NCI-H2227 treated with DMSO at 0.1 percent for 48 hours (cell line): ENCODE measurements around the gene DCAF15.

Experiments
- DNase-seq: peaks from one replicate; lab custom pipeline; 2025; lab: John Stamatoyannopoulos, UW

The DCAF15 gene

DNA sequence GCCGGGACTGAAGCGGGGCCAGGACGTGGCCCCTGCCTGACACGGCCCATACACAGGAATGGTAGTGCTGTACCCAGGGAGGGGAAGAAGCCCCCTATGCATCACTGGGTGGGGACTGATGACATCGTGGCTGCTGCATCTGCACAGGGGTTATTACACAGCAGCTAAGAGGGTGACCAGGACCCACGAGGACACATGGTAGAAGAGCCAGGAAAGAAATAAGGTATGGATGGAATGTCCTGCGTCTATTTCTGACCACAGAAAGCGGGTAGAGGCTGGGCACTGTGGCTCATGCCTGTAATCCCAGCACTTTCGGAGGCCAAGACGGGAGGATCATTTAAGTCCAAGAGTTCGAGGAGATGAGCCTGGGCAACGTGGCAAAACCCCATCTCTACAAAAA lies 24.1 kb downstream of the DCAF15 start:
- DNase-seq = no peak

DNA sequence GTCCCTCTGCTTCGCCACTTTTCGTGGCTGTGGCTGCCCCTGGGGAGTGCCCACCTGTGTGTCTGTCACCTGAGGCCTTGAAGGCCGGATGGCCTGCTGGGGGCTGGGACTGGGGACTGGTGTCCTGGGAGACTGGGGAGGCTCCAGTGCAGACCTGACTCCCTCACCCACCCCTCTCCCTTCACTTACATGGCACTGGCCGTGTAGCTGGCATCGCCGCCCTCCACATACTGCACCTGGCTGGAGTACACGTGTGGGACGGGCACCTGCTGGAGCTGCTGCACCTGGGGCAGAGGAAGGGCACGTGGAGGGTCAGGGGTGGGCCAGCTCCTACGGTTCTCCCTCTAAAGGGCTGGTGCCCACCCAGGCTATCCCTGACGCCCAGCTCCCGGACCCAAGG lies 25.5 kb downstream of the DCAF15 start:
- DNase-seq = no peak

DNA sequence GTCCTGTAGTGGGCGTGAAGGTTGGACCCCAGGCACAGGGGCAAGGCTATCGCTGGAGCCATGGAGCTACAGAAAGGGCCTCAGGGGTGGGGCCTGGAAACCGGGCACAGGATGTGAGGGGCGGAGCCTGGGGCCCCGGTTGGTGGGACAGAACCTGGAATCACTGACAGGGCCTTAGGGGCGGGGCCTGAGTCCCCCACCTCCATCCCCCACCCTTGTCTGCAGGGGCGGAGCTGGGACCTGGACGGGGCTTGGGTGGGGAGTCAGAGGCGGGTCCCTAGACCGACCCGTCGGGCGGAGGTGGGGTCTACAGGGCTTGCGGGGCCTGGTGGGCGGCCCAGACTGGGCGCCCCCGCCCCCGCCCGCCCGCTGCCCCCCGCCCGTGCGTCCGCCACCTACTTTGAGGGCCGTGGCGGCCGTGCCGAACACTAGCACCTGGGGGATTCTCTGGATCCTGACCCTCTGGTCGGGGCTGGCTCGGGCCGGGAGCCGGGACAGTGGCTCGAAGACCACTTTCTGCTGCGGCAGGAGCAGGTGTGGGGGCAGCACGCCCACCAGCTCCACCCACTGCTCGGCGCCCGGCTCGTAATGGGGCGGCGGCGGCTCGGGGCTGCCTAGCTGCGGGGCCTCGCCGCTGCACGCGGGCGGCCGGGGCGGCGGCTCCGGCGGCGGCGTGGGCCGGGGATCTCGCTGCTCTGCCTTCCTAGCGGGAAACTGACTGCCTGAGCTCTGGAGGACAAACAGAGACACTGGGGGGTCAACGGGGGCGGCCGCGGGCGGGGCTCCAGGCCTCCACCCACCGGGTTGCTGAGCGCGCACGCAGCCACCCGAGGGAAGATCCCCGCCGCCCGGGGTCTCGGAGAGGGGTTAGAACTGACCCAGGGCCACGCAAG lies 26.3 kb downstream of the DCAF15 start:
- no peak for DNase-seq

DNA sequence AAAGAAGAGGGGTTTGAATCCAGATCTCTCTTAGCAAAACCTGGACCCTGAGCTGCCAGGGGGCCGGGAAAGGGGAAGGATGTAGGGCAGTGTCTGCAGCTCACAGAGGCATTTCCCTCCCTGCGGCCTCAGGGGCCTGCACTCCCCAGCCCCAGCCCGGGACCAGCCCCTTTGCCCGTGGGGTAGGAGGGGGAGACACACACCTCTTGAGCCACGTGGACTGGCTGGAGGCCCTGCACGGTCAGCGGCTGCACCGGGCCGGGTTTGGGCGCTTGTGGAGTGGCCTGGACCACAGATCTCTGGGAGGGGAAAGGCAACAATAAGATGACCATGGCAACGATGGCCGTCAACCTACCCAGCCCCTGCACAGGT lies 26.9 kb downstream of the DCAF15 start:
- DNase-seq = no peak

DNA sequence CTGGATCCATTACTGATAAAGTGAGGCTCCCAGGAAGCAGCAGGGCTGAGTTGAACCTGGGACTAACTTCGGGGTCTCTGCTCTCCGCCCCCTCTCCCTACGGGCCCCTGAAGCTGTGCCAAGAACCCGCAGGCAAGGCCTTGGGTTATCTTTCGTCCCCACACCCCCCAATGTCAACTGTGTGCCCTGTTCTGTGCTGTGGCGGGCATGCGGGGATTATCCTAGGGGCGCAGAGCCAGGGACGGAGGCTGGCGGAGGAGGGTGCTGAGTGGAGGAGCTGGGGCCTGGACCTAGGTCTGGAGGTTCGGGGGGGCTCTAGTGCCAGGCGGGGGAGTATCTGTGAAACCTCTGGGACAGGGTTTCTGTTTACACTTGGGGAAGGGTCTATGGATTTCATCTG lies 27.4 kb downstream of the DCAF15 start:
- DNase-seq = no peak

DNA sequence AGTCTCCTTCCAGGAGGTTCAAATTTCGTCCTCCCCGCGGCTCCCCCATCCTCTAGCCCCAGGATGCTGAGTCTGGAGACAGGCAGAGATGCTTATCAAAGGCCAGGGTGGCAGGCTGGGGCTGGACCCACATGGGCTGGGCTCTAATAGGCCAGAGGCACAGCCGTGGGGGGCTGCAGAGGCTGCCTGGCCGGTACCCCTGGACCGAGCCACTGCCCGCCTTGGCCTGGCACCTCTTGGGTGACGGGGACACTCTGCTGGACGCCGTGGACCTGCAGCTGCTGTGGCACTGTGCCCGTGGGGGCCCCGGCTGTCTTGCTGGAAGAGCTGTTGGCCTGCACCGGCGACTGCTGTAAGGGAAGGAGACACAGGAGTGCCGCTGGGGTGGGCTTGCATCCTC lies 28.0 kb downstream of the DCAF15 start:
- DNase-seq = no peak

DNA sequence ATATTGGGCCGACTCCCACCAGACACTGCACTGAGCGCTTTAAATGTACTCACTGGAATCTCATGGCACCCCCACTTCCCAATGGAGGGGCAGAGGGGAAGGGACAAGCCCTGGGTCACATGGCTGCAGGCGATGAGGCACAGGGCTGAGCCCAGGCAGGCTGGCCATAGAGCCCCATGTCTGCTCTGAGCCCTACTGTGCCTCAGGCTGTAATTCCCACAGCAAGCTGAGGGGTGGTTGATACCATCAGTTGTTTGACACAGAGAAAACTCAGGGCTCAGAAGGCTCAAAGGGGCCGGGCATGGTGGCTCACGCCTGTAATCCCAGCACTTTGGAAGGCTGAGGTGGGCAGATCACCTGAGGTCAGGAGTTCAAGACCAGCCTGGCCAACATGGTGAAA lies 28.7 kb downstream of the DCAF15 start:
- DNase-seq = no peak

DNA sequence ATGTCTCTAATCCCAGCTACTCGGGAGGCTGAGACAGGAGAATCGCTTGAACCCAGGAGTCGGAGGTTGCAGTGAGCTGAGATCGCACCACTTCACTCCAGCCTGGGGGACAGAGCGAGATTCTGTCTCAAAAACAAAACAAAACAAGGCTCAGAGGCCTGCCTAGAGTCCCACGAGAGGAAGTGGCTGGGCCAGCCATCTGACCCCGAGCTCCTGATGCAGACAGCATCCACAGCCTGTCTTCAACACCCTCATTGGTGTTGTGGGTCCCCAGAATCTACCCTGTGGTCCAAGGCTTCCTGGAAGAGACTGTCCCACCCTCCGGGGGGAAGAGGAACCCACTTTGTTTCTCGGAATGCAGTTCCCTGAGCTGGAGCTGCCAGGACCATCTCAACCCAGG lies 29.2 kb downstream of the DCAF15 start:
- no peak for DNase-seq

DNA sequence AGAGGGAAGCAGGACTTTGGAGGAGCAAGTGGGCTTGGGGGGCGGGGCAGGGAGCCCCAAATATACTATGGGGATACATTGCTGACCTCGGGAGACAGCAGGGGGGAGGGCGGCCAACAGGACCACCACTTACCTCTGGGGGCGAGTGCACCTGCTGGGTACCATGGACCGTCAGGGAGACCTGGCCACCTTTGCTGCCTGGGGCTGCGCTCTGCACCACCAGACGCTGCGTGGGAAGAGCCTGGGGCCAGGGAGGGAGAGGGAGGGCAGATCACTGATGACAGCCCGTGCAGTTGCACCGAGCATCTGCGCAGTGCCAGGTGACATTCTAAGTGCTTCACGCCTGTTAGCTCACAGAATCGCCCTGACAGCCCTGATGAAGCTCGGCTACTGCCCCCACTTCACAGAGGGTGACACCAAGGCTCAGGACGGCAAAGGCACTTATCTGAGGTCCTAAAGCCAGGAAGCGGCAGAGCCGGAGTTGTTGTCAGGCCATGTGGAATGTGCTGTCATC lies 29.7 kb downstream of the DCAF15 start:
- no peak for DNase-seq

DNA sequence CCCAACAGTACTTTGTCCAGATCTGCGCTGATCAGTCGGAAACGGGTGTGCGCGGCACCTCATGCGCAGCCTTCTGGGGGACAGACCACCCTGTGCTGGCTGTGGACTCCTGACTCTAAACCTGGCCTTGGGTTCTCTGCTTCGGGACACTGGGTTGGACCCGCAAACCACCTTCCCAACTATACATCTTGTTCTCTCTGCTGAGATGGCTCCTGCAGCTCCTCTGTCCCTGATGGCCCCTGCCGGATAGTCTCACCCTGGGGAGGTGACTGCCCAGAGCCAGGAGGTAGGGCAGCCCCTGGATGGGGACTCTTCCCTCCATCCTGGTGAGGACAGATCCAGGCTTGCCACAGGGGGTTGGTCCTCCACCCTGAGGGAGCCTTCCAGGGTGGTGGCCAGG lies 30.5 kb downstream of the DCAF15 start:
- DNase-seq = no peak

DNA sequence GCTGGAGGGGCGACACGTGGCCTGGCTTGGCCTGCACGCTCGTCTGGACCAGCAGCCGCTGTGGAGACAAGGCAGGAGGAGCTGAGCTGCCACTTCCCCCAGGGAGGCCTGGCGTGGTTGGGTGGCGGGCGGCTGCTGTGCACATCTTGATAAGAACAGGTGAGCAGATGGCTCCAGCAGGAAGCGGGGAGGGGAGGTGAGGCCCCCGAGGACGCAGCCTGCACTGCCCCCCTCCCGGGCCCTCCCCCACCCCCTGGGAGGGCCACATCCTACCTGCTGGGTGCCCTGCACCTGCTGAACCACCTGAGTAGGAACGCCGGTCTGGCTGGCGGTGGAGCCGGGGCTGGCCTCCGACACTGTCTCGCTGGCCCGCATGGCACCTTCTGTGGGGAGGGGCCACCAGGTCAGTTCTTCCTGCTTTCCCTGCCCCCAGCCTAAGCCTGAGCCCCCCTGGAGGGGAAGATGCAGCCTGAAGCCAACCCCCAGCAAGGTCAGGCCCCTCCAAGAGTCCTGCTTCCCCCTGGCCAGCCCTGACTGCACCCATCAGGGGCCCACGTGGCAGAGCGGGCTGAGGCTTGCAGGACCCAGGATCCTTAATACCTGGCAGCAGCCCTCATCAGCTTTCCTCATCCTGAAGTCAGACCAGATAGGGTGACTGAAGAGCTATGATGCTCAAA lies 31.0 kb downstream of the DCAF15 start:
- no peak for DNase-seq

DNA sequence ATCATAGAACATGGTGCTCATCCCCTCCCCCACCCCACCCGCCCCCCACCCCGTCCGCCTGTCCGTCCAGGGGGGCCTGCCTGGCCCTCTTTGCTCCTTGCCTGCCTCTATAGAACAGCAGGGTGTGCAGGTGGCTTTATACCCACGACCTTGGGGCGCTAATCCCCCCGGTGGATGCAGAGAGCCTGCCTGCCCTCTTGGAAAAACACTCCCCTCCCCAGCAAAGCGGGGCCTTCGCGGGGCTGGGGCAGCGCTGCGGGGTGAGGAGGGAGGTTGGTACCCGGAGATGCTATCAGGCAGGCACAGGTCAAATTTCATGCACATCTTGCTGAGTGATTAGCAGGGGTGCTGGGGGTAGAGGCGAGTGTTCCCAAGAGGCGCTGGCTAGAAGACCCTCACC lies 31.9 kb downstream of the DCAF15 start:
- DNase-seq = no peak

DNA sequence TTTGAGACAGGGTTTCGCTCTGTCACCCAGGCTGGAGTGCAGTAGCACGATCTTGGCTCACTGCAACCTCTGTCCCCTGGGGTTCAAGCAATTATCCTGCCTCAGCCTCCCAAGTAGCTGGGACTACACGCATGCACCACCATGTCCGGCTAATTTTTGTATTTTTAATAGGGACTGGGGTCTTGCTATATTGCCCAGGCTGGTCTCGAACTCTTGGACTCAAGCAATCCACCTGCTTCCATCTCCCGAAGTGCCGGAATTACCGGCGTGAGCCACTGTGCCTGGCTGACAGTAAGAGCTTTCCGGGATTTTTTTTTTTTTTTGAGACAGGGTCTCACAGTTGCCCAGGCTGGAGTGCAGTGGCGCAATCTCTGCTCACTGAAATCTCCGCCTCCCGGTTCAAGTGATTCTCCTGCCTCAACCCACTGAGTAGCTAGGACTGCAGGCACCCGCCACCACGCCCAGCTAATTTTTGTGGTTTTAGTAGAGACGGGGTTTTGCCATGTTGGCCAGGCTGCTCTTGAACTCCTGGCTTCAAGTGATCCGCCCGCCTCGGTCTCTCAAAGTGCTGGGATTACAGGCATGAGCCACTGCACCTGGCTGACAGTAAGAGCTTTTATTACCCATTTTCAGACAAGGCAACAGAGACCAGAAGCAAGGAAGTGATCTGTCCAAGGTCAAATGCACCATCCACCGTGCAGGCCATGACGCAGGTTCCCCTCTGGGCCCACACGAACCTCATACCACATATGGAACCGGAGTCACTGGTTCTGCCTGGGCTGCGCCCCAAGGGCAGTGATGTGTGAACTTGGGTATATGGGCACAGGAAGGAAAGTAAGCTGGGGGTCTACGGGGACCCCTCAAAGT lies 32.8 kb downstream of the DCAF15 start:
- no peak for DNase-seq

DNA sequence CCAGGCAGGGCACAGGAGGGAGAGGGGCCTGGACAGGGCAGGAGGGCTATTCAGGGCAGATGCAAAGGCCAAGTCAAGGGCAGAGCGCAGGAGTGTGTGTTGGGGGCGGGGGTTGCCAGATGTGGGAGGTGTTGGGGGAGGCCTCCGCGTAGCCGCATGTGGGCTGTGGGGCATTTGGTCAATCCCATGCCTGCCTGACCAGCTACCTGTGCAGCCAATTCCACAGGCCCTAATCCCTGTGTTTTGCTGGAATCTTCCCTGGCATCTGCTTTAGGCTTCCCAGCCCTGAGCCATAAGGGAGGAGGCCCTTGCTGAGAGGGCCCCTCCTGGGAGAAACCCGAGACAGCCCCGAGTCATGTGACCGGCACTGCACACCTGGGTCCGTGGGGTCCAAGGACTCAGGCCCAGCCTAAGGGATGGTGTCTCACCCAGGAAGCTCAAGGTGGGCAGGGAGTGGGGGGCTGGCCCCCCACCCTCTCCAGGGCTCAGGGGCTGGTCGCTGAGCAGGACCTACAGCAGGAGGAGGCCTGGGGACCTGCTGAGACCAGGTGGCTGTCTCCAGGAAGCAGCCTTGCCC lies 33.5 kb downstream of the DCAF15 start:
- no peak for DNase-seq

DNA sequence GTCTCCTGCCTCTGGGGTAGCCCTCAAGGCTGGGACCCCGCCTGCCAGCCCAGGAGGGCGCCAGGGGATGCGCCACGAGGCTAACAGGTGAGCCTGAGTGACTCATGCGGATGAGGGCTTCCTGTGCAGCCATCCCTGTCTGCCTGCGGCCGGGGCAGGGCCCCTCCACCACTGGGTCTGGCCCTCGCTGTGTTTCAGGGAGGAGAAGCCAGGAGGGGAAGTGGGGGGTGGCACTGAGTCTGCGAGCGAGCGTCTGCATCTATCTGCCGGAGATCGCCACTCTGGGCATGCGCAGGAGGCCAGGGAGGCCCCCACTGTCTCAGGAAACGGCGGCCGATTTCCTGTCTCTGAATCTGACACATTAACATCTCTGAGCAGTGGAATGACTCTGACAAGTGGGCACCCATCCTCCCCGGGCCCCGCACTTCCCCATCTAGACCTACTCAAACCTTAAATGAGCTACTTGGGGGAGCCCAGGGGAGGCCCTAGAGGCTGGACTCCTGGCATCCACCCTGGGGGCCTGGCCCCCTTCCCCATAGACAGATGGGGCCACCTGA lies 34.1 kb downstream of the DCAF15 start:
- DNase-seq = peak; percentile 19

DNA sequence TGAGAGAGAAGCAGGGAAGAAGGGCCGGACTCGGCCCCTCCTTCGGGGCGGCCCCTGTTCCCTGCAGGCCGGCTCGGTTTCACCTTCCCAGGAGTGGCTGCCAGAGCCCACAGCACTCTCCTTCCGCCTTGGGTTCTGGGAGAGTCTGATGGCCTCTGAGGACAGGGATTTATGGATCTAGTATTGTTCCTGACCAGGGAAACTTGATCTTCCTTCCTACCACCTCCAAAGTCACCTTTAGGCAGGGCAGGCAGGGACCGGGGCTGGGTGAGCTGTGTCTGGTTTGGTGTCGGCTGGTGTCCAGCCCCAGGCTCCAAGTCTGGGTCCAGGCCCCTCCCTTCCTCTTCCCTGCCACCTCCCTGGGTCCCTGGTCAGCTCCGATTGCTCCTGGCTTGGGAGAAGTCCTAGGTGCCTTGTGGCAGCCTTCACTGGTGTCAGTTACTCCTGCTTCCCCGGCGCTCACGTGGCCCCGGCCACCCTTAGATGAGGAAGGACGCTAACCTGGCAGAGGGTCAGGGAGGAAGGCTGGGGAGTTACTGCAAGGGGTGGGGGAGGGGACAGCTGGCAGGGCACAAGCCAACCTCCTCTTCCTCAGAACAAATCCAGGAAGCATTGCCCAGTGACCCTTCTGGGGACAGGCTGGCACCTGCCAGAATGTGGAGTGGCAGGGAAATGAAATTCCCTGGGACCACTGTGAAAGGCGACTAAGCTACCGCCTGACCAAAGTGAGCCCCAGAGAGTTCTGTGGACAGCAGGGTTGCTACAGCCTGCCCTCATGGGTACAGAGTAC lies 35.0 kb downstream of the DCAF15 start:
- no peak for DNase-seq

DNA sequence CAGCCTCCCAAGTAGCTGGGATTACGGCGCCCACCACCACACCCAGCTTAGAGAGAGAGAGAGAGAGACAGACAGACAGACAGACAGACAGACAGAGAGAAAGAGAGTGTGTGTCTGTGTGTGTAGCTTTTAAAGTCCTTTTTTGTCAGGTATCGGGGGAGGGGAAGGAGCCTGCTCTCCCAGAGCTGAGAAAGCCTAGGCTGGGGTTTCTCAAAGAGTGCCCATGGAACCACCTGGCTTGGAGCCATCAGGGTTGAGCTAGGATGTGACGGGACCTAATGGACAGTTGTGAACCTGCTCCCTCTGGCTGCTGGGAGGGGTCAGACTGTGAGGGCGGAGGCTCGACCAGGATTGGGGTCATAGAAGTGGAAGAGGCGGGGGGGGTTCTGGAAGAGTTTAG lies 37.2 kb downstream of the DCAF15 start:
- DNase-seq = no peak

DNA sequence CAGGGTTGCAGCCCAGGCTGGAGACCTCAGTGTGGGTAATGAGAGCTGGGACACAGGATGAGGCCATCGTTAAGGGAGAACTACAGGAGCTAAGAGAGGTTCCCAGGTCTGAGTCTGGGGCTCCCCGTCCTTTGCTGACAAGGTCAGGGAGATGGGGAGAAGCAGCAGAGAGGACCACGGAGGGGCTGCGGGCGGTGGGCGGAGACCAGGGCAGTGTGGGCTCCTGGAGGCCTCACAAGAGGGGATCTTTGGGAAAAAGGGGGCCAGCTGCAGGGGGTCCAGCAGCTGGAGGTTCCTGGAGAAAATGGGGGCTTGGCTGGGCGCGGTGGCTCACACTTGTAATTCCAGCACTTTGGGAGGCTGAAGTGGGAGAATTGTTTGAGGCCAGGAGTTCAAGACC lies 37.8 kb downstream of the DCAF15 start:
- no peak for DNase-seq

DNA sequence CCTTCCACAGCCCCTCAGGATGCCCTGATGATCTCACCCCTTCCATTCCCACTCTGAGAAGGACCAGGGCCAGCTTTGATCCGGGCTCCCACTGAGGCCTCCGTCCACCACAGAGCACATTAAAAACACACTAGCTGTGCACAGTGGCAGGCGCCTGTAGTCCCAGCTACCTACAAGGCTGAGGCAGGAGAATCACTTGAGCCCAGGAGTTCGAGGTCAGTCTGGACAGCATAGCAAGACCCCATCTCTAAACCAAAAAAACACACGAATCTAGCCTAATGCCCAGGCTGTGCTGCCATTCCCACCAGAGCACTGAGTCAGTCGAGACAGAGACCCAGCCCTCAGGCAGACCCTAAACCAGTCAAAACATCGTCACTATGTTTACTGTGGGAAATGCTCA lies 39.7 kb downstream of the DCAF15 start:
- no peak for DNase-seq

DNA sequence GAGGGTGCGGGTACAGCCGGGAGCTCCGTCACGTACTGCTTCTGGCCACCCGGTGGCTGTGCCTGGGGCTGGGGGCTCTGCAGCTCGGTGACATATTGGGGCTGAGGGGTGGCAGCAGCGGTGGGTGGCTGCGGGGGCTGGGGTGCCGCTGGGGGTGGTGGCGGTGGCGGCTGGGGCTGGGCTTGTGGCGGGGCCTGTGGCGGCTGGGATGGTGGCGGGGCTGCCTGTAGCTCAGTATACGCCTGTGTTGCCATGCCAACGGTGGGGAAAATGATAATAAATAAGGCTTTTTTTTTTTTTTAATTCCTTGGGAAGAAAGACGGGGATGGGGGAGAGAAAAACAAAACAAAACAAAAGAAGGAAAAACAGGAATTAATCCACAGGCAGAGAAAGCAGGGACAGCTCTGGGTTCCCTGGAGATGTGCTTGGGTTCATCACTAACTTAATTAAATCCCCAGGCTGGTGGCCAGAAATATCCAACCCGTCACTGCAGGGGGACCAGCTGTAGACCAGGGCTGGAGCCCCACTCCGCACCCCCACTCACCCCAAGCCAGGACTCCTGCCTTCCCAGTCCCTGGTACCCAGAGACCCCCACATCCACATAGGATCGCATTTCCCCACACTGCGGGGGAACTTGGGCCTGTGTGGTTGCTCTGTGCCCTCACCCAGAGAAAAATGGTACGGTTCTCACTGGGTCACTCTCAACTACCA lies 41.4 kb downstream of the DCAF15 start:
- no peak for DNase-seq
